ENCODE results near the gene TSC2.

The TSC2 gene

DNA sequence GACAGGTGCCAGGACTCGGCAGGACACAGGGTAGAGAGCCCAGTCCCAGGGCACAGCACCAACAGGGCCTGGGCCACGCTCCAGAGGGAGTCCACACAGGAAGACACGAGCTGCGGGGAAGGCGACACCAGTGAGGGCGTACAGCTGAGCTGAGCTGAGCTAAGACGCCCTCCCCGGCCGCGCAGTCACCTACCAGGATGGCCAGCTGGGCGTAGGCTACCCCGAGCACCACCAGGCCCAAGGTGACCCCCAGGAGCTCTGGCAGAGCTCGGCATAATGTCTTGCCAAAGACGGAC is 42.6 kb downstream of the TSC2 start:
- TF ChIP-seq, protein P1, sequence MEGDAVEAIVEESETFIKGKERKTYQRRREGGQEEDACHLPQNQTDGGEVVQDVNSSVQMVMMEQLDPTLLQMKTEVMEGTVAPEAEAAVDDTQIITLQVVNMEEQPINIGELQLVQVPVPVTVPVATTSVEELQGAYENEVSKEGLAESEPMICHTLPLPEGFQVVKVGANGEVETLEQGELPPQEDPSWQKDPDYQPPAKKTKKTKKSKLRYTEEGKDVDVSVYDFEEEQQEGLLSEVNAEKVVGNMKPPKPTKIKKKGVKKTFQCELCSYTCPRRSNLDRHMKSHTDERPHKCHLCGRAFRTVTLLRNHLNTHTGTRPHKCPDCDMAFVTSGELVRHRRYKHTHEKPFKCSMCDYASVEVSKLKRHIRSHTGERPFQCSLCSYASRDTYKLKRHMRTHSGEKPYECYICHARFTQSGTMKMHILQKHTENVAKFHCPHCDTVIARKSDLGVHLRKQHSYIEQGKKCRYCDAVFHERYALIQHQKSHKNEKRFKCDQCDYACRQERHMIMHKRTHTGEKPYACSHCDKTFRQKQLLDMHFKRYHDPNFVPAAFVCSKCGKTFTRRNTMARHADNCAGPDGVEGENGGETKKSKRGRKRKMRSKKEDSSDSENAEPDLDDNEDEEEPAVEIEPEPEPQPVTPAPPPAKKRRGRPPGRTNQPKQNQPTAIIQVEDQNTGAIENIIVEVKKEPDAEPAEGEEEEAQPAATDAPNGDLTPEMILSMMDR (IDR thresholded peaks at IDR 0.05; ENCODE audit: low read depth, low read length): no peak
- DNase-seq (ENCODE audit: extremely low read depth, low read depth): no peak

DNA sequence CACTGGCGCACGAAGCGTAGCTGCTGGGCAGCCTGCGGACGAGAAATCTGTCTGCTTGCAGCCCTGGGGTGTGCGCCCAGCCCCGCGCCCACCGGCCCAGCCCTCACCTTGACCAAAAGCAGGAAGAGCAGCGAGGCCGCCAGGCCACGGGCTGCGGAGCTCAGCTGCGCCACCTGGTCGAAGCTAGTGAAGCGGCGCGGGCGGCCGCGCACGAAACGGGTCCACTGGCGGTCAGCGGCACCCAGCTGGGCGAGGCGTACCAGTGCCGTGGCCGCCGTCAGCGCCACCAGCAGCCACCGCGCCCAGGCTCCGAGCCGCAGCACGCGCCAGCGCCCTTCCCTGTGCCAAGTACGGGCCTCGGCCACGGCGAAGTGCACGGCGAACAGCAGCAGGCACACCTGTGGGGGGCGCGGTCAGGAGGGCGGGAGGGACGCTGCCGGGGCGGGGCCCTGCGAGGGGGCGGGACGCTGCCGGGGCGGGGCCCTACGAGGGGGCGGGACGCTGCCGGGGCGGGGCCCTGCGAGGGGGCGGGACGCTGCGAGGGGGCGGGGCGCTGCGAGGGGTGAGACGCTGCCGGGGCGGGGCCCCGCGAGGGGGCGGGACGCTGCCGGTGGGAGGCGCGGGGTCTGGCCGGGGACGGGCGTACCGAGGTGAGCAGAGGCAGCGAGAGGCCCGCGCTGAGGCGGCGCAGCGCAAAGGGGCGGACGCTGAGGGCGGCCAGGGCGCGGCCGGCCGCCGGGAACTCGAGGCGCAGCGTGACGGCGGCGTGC is 43.2 kb downstream of the TSC2 start:
- DNase-seq (ENCODE audit: extremely low read depth, low read depth): no peak
- TF ChIP-seq, protein P1 (IDR thresholded peaks at IDR 0.05; ENCODE audit: low read depth, low read length): no peak

DNA sequence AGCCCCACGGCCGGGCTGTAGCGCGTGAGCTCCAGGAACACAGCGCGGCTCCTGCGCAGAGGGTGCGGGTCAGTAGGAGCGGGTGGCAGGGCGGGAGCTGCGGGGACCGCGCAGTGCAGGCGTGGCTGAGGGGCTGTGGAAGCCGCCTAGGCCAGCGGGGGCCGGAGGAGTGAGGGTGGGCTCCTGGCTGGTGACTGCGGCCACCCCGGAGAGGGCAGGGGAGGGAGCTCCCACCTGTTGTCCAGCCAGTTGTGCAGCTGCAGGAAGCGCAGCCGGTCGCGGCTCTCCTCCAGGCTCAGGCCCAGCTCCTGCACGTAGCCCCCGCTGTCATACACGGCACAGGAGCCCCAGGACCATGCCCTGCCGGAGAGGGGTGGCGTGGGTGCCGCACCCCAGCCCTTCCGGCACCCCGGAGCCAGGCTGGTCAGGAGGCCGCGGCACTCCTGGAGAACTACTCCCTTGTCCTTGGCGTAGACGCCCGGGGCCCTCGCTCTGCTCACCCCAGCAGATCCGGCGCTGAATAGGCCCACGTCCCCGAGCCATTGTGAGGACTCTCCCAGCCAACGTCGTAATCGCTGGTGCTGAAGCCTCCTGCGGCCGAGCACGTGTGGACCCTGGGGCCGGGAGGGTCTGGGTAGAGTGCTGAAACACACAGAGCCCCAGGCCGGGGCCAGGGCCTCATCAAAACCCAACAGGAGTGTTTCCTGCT is 43.9 kb downstream of the TSC2 start:
- TF ChIP-seq, protein P1 (IDR thresholded peaks at IDR 0.05; ENCODE audit: low read depth, low read length): no peak
- DNase-seq (ENCODE audit: extremely low read depth, low read depth): no peak

DNA sequence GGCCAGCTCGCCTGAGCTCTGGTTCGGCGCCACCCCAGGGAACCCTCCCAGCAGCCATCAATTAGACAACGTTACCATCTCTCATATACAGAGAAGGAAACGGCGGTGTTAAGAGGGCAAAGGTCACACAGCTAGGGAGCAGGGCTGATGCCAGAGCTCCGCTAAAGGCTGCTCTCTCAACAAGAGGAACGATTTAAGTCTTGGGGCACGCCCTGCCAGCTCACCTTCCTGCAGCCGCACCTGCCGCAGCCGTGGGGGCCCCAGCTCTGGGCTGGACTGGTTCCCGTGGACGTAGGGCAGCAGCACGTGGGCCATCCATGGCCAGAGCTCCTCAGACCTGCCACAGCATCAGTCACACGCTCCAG is 44.5 kb downstream of the TSC2 start:
- DNase-seq (ENCODE audit: extremely low read depth, low read depth): no peak
- TF ChIP-seq, protein P1 (IDR thresholded peaks at IDR 0.05; ENCODE audit: low read depth, low read length): no peak

GRCh38 chr16:2092866-2093265 is 45.1 kb downstream of the TSC2 start:
- TF ChIP-seq, protein P1 (IDR thresholded peaks at IDR 0.05; ENCODE audit: low read depth, low read length): no peak
- no peak for DNase-seq (ENCODE audit: extremely low read depth, low read depth)

DNA sequence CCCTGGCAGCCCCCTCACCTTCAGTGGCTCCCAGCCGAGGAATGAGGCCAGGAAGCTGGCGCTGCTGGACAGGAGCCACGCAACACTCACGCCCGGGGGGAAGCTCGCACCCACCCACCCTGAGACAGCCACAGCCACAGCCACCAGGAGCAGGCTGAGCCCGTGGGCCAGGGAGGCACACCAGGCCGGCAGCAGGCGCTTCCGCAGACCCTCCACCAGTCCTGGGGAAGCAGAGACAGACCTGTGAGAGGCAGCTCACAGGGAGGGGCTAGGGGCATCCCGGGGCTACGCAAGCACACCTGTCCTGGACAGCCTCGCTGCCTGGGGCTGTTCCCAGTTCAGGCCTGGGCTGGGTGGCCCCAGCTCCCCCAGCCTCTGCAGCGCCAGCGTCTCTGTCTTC is 46.0 kb downstream of the TSC2 start:
- TF ChIP-seq, protein P1 (IDR thresholded peaks at IDR 0.05; ENCODE audit: low read depth, low read length): no peak
- no peak for DNase-seq (ENCODE audit: extremely low read depth, low read depth)

- no peak for DNase-seq (ENCODE audit: extremely low read depth, low read depth)
- TF ChIP-seq, protein P1 (IDR thresholded peaks at IDR 0.05; ENCODE audit: low read depth, low read length): no peak
Measured at GRCh38 chr16:2095315-2095853, 47.6 kb downstream of the TSC2 start.

Data from AG09319 (cell line).